Right lobe of liver (tissue), 6 donors: ENCODE results near the gene SLC27A3. TPM values are rescaled to one million over a fixed set of nuclear protein-coding genes. Genes with fewer than 3 reads are reported as not detected.

Source experiments
- ATAC-seq, 4 donors: fragments of 200-7000 bp; cut with Tn5 transposase; one replicate each; pipeline ENCODE4 v1.9.1; 2020; ENCODE audit warnings: mild to moderate bottlenecking in 4 of 4, moderate library complexity in 4 of 4
- DNase-seq, 3 donors: peaks; one replicate each; pipeline ENCODE4 v3.0.0-alpha.2; 2020
- H3K27ac ChIP-seq, 3 donors: fragments of 200-600 bp; one replicate each; pipeline ENCODE4 v1.8.0; 2022
- H3K27me3 ChIP-seq, 2 donors: fragments of 200-600 bp; one replicate each; pipeline ENCODE4 v1.8.0; 2022
- H3K36me3 ChIP-seq, 4 donors: fragments of 200-600 bp; sonication (generic) in 1 of 4; one replicate each; pipeline versions ENCODE4 v1.5.1 to v1.8.0; 2017 to 2022; ENCODE audit warnings: control low read depth in 1 of 4
- H3K4me1 ChIP-seq, 4 donors: fragments of 200-600 bp; sonication (generic) in 1 of 4; one replicate each; pipeline versions ENCODE4 v1.5.1 to v1.8.0; 2017 to 2022; ENCODE audit warnings: control low read depth in 1 of 4
- H3K4me3 ChIP-seq, 3 donors: fragments of 200-600 bp; one replicate each; pipeline ENCODE4 v1.8.0; 2022
- H3K9me3 ChIP-seq, 4 donors: fragments of 200-600 bp; sonication (generic) in 1 of 4; one replicate each; pipeline versions ENCODE4 v1.5.1 to v1.8.0; 2017 to 2022; ENCODE audit warnings: control low read depth in 1 of 4
- CTCF ChIP-seq, 4 donors: fragments of 200-600 bp in 3 of 4; fragments of 450-650 bp in 1 of 4; IDR thresholded peaks; one replicate each; pipeline versions ENCODE4 v1.5.1 to v1.8.0; 2016 to 2022; ENCODE audit warnings: antibody characterized with exemption in 4 of 4, mild to moderate bottlenecking in 2 of 4
- POLR2A ChIP-seq: fragments of 450-650 bp; IDR thresholded peaks from one replicate; pipeline ENCODE4 v1.6.1; 2017; ENCODE audit warnings: antibody characterized with exemption, mild to moderate bottlenecking
- WGBS: methylation state at CpG from one replicate; pipeline ENCODE4 v1.1.6; 2018; ENCODE audit warnings: low coverage, low lambda C conversion rate; ENCODE audit not compliant: insufficient coverage; ENCODE audit errors: missing lambda C conversion rate; 5-methylcytosine and 5-hydroxymethylcytosine counted together
- intact Hi-C, 2 donors: fragments of 100-400 bp; cut with DNase I; formaldehyde crosslinking; loops; one replicate each; pipeline versions ENCODE4 v1.11.2 to v1.14.1; 2022
- total RNA-seq, 6 experiments: library from RNA; depleted of rRNA in 2 of 6; stranded (reverse); fragments of >200 nt in 2 of 6; fragmentation: NEBNext Ultra II Directional in 3 of 6; extraction: Animal tissue kit (Norgen Biotek cat#: 25700) in 3 of 6; gene quantifications; one replicate each; pipeline versions ENCODE4 v1.1.0 to v1.2.4, GENCODE V29; 2016 to 2023
- donor health status: DM: no; HTN: yes; CAD: no.
- donor health status: DM: no; HTN: no; CAD: no.
- donor health status: DM: no; HTN: no; CAD: no.
- donor health status: DM: no; HTN: yes; CAD: no.
- donor health status: DM: no; HTN: yes; CAD: no.

Gene SLC27A3
- total RNA-seq, 6 experiments from 2014 or later: 25.4 to 50.4 (median 36.9) TPM

- Histone ChIP-seq H3K9me3 (no peaks in the 10 kb centered on the region), H3K27ac (peak overlapping the region in 1 of 3 donors; percentile 21), H3K4me3 (no peak overlapping the region), H3K27me3 (no peaks in the 10 kb centered on the region), H3K36me3 (peaks cover 0 to 86% (median 21%) of the 10 kb centered on the region in 4 donors), H3K4me1 (peaks cover 0 to 12% (median 0%) of the 10 kb centered on the region in 4 donors)
- DNase-seq (peak; percentile 83 to 88 (median 87)), ATAC-seq (peak; percentile 98 to 99 (median 98))
- intact Hi-C loops: loop anchor here (5.0 to 10.0 kb wide), 2 partner anchors 65 to 72 kb away; partner anchors contain the start of gene NPR1 (in 1 of the 2)
- TF ChIP-seq POLR2A: no peak
- peak; percentile 95 to 99 (median 98) for TF ChIP-seq CTCF (IDR thresholded peaks at IDR 0.05)
- 44% methylated on average over 6 of the region's 6 CpGs for WGBS
Observed at GRCh38 chr1:153749408-153750005, 25.7 kb upstream of the SLC27A3 start.

- no peak for TF ChIP-seq CTCF (IDR thresholded peaks at IDR 0.05)
- no peak for TF ChIP-seq POLR2A
- Histone ChIP-seq H3K4me3 (no peak overlapping the region), H3K36me3 (peaks cover 0 to 87% (median 19%) of the 10 kb centered on the region in 4 donors), H3K9me3 (no peaks in the 10 kb centered on the region), H3K27me3 (no peaks in the 10 kb centered on the region), H3K27ac (peak overlapping the region in 2 of 3 donors; percentile 17 to 21), H3K4me1 (peaks cover 0 to 12% (median 0%) of the 10 kb centered on the region in 4 donors)
- WGBS: 46% methylated on average over 6 of the region's 6 CpGs
- intact Hi-C loops: loop anchor here in 1 of 2 donors (10.0 kb wide), 1 partner anchor 66 kb away; no protein-coding TSS in a partner anchor
- DNase-seq: no peak
- ATAC-seq: peak in 1 of 4 donors; percentile 23
Observed at GRCh38 chr1:153750026-153750995, 24.9 kb upstream of the SLC27A3 start.

GRCh38 chr1:153752072-153752471, 23.1 kb upstream of the SLC27A3 start:
- H3K4me3 ChIP-seq: no peak overlapping the region
- no peaks in the 10 kb centered on the region for H3K27me3 ChIP-seq
- ATAC-seq (peak; percentile 2 to 47 (median 14)), DNase-seq (no peak)
- intact Hi-C loops: loop anchor here in 1 of 2 donors (10.0 kb wide), 1 partner anchor 67 kb away; no protein-coding TSS in a partner anchor
- WGBS: 57% methylated on average over 2 of the region's 2 CpGs
- peaks cover 0 to 12% (median 0%) of the 10 kb centered on the region in 4 donors for H3K4me1 ChIP-seq
- H3K27ac ChIP-seq: peak overlapping the region in 2 of 3 donors; percentile 1 to 5
- no peaks in the 10 kb centered on the region for H3K9me3 ChIP-seq
- H3K36me3 ChIP-seq: peaks cover 0 to 81% (median 10%) of the 10 kb centered on the region in 4 donors
- no peak for TF ChIP-seq CTCF (IDR thresholded peaks at IDR 0.05)
- no peak for TF ChIP-seq POLR2A

GRCh38 chr1:153752571-153753195, 22.5 kb upstream of the SLC27A3 start:
- whole genome bisulfite sequencing: 50% methylated on average over 2 of the region's 8 CpGs
- Histone ChIP-seq H3K4me1 (peaks cover 0 to 12% (median 0%) of the 10 kb centered on the region in 4 donors), H3K4me3 (no peak overlapping the region), H3K27me3 (no peaks in the 10 kb centered on the region), H3K9me3 (no peaks in the 10 kb centered on the region), H3K36me3 (peaks cover 0 to 81% (median 9%) of the 10 kb centered on the region in 4 donors), H3K27ac (peak overlapping the region in 2 of 3 donors; percentile 1 to 5)
- TF ChIP-seq CTCF (IDR thresholded peaks at IDR 0.05): no peak
- no peak for TF ChIP-seq POLR2A
- peak; percentile 7 to 61 (median 25) for ATAC-seq
- no peak for DNase-seq
- intact Hi-C loops: loop anchor here in 1 of 2 donors (10.0 kb wide), 1 partner anchor 68 kb away; no protein-coding TSS in a partner anchor
